Peyer's patch (tissue), 4 donors: ENCODE measurements around the gene PRAMEF1. TPM values are rescaled to one million over a fixed set of nuclear protein-coding genes. Genes with fewer than 3 reads are reported as not detected.

Experiments
- DNase-seq, 3 donors: peaks; one replicate each; pipeline ENCODE4 v3.0.0-alpha.2; 2017 to 2019
- H3K27ac ChIP-seq, 4 donors: fragments of 200-600 bp; sonication (generic); one replicate each; pipeline ENCODE4 v1.5.1; 2016 to 2019
- H3K27me3 ChIP-seq, 2 donors: fragments of 200-600 bp; sonication (generic); one replicate each; pipeline ENCODE4 v1.5.1; 2019
- H3K36me3 ChIP-seq, 3 donors: fragments of 200-600 bp; sonication (generic); one replicate each; pipeline ENCODE4 v1.5.1; 2016 to 2019
- H3K4me1 ChIP-seq, 4 donors: fragments of 200-600 bp; sonication (generic); one replicate each; pipeline ENCODE4 v1.5.1; 2016 to 2019
- H3K4me3 ChIP-seq, 4 donors: fragments of 200-600 bp; sonication (generic); 1 replicate in 3 of 4; 2 replicates in 1 of 4; pipeline ENCODE4 v1.5.1; 2016 to 2019; ENCODE audit warnings: mild to moderate bottlenecking in 1 of 4
- H3K9me3 ChIP-seq, 4 donors: fragments of 200-600 bp; sonication (generic); one replicate each; pipeline ENCODE4 v1.5.1; 2016 to 2019; ENCODE audit warnings: mild to moderate bottlenecking in 1 of 4
- CTCF ChIP-seq, 6 experiments: fragments of 450-650 bp in 4 of 6; fragments of 200-600 bp in 2 of 6; sonication (generic) in 1 of 6; IDR thresholded peaks; one replicate each; pipeline ENCODE4 v1.5.1; 2017 to 2019; ENCODE audit warnings: antibody characterized with exemption in 6 of 6, mild to moderate bottlenecking in 3 of 6, moderate library complexity in 1 of 6
- POLR2A ChIP-seq, 2 donors: fragments of 450-650 bp; IDR thresholded peaks; one replicate each; pipeline ENCODE4 v1.5.1; 2017; ENCODE audit warnings: antibody characterized with exemption in 2 of 2, mild to moderate bottlenecking in 2 of 2, moderate library complexity in 2 of 2
- total RNA-seq, 4 donors: library from RNA; depleted of rRNA; stranded (reverse); fragments of >200 nt; gene quantifications; one replicate each; pipeline ENCODE4 v1.1.0, GENCODE V29; 2016

Gene PRAMEF1
- total RNA-seq, 4 donors from 2014 or later: not detected

DNA sequence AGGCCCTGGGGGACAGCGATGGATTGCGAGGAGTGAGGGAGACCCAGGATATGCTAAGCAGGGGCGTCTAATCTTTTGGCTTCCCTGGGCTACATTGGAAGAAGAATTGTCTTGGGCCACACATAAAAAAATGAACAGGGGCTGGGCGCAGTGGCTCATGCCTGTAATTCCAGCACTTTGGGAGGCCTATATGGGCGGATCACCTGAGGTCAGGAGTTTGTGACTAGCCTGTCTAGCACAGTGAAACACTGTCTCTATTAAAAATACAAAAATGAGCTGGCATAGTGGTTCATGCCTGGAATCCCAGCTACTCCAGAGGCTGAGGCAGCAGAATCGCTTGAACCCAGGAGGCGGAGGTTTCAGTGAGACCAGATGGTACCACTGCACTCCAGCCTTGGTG is 28.4 kb upstream of the PRAMEF1 start:
- Histone ChIP-seq H3K9me3 (no peaks in the 10 kb centered on the region), H3K4me1 (no peaks in the 10 kb centered on the region), H3K27me3 (no peaks in the 10 kb centered on the region), H3K36me3 (no peaks in the 10 kb centered on the region), H3K27ac (no peak overlapping the region), H3K4me3 (no peak overlapping the region)
- TF ChIP-seq POLR2A (IDR thresholded peaks at IDR 0.05) (no peak), CTCF (IDR thresholded peaks at IDR 0.05) (no peak)
- no peak for DNase-seq

GRCh38 chr1:12763479-12763878 is 27.7 kb upstream of the PRAMEF1 start:
- Histone ChIP-seq H3K27me3 (no peaks in the 10 kb centered on the region), H3K4me3 (no peak overlapping the region), H3K27ac (no peak overlapping the region), H3K4me1 (no peaks in the 10 kb centered on the region), H3K9me3 (no peaks in the 10 kb centered on the region), H3K36me3 (no peaks in the 10 kb centered on the region)
- TF ChIP-seq POLR2A (IDR thresholded peaks at IDR 0.05): no peak
- no peak for TF ChIP-seq CTCF (IDR thresholded peaks at IDR 0.05)
- DNase-seq: no peak

GRCh38 chr1:12764016-12764415 is 27.2 kb upstream of the PRAMEF1 start:
- Histone ChIP-seq H3K4me1 (no peaks in the 10 kb centered on the region), H3K36me3 (no peaks in the 10 kb centered on the region), H3K4me3 (no peak overlapping the region), H3K27me3 (no peaks in the 10 kb centered on the region), H3K27ac (no peak overlapping the region), H3K9me3 (no peaks in the 10 kb centered on the region)
- TF ChIP-seq CTCF (IDR thresholded peaks at IDR 0.05): no peak
- no peak for TF ChIP-seq POLR2A (IDR thresholded peaks at IDR 0.05)
- no peak for DNase-seq

DNA sequence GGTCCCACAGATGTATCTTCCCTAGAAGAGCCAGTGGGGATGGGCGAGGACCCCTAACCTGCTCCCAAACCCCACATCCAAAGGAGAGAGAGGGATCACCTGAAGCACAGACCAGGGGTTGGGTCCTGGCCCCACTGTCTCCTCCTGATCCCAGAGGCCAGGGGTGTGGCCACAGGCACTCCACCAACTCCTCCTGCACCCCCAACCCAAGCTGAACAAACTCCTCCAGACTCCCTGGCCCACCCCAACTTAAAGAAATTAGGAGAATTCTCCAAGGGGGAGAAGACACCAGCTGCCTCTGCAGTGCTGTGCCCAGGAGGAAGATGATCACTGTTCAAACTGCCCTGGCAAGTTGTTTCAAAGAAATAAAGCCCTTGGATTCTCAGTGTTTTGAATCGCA is 22.2 kb upstream of the PRAMEF1 start:
- TF ChIP-seq CTCF (IDR thresholded peaks at IDR 0.05) (no peak), POLR2A (IDR thresholded peaks at IDR 0.05) (no peak)

DNA sequence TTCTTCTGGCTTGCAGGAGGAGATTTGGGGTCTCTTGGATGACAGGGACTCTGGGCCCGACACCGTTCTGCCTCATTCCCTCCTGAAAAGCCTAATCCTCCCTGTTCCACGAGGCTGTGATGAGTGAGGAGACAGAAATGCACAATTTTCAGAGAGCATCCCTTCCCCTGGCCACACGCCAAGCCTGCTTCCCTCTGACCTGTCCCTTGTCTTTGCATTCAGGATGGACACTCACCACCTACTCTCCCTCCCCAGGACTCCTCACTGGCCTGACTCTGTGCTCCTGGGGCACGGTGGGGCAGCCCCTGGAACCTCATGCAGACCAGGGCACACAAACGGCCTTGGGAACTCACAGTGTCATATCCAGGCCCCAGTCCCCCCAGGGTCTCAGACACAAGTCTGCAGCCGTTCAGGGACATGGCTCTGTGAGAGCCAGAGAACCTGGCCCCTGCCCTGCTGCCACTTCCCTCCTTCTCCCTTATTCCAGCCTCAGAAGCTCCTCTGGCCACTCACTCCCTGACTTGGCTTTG is 21.2 kb upstream of the PRAMEF1 start:
- Histone ChIP-seq H3K27me3 (no peaks in the 10 kb centered on the region), H3K36me3 (no peaks in the 10 kb centered on the region), H3K9me3 (no peaks in the 10 kb centered on the region), H3K4me1 (no peaks in the 10 kb centered on the region), H3K27ac (no peak overlapping the region), H3K4me3 (no peak overlapping the region)
- DNase-seq: no peak
- TF ChIP-seq CTCF (IDR thresholded peaks at IDR 0.05) (no peak), POLR2A (IDR thresholded peaks at IDR 0.05) (no peak)

More for the DNA sequence above, 22.2 kb upstream of the PRAMEF1 start:
- no peaks in the 10 kb centered on the region for H3K36me3 ChIP-seq
- H3K27ac ChIP-seq: no peak overlapping the region
- no peaks in the 10 kb centered on the region for H3K4me1 ChIP-seq
- H3K9me3 ChIP-seq: no peaks in the 10 kb centered on the region
- H3K27me3 ChIP-seq: no peaks in the 10 kb centered on the region
- DNase-seq: no peak
- H3K4me3 ChIP-seq: no peak overlapping the region

GRCh38 chr1:12770620-12771019 is 20.6 kb upstream of the PRAMEF1 start:
- Histone ChIP-seq H3K4me1 (no peaks in the 10 kb centered on the region), H3K36me3 (no peaks in the 10 kb centered on the region), H3K27me3 (no peaks in the 10 kb centered on the region), H3K4me3 (no peak overlapping the region), H3K27ac (no peak overlapping the region), H3K9me3 (no peaks in the 10 kb centered on the region)
- TF ChIP-seq CTCF (IDR thresholded peaks at IDR 0.05): no peak
- TF ChIP-seq POLR2A (IDR thresholded peaks at IDR 0.05): no peak
- no peak for DNase-seq
